HG03045 (cell line): Measurements from ENCODE around the gene ADAMTS17.

Source experiments
- ATAC-seq: cut with Tn5 transposase; IDR thresholded peaks from one replicate; pipeline ENCODE4 v1.9.1; 2021; ENCODE audit warnings: mild to moderate bottlenecking, moderate library complexity; ENCODE audit not compliant: unreplicated experiment

The ADAMTS17 gene

GRCh38 chr15:100310513-100311153, 31.1 kb downstream of the ADAMTS17 start:
- no peak for ATAC-seq

- no peak for ATAC-seq
Observed at GRCh38 chr15:100310041-100310405, 31.8 kb downstream of the ADAMTS17 start.

GRCh38 chr15:100309109-100310040, 32.4 kb downstream of the ADAMTS17 start:
- no peak for ATAC-seq

GRCh38 chr15:100308608-100309007, 33.2 kb downstream of the ADAMTS17 start:
- no peak for ATAC-seq

GRCh38 chr15:100308213-100308600, 33.6 kb downstream of the ADAMTS17 start:
- ATAC-seq: no peak

- ATAC-seq: no peak
Observed at GRCh38 chr15:100307241-100308212, 34.2 kb downstream of the ADAMTS17 start.

GRCh38 chr15:100306098-100306497, 35.7 kb downstream of the ADAMTS17 start:
- no peak for ATAC-seq

- no peak for ATAC-seq
Observed at GRCh38 chr15:100301910-100302431, 39.8 kb downstream of the ADAMTS17 start.

- ATAC-seq: no peak
Observed at GRCh38 chr15:100298257-100298656, 43.5 kb downstream of the ADAMTS17 start.

GRCh38 chr15:100297812-100298211, 44.0 kb downstream of the ADAMTS17 start:
- ATAC-seq: no peak

GRCh38 chr15:100295939-100296565, 45.7 kb downstream of the ADAMTS17 start:
- ATAC-seq: no peak

- no peak for ATAC-seq
Observed at GRCh38 chr15:100292010-100292409, 49.8 kb downstream of the ADAMTS17 start.

- ATAC-seq: no peak
Observed at GRCh38 chr15:100291106-100291505, 50.7 kb downstream of the ADAMTS17 start.

GRCh38 chr15:100285641-100286295, 56.0 kb downstream of the ADAMTS17 start:
- no peak for ATAC-seq

- ATAC-seq: no peak
Observed at GRCh38 chr15:100284701-100285100, 57.1 kb downstream of the ADAMTS17 start.

GRCh38 chr15:100284191-100284590, 57.6 kb downstream of the ADAMTS17 start:
- ATAC-seq: no peak

- ATAC-seq: no peak
Observed at GRCh38 chr15:100281096-100281917, 60.5 kb downstream of the ADAMTS17 start.

- ATAC-seq: no peak
Observed at GRCh38 chr15:100279849-100280248, 61.9 kb downstream of the ADAMTS17 start.

GRCh38 chr15:100279446-100279845, 62.3 kb downstream of the ADAMTS17 start:
- no peak for ATAC-seq
